CD14-positive monocyte (primary cell): ENCODE data around the gene MRPL9. TPM values are rescaled to one million over a fixed set of nuclear protein-coding genes. Genes with fewer than 3 reads are reported as not detected.

Source experiments
- DNase-seq, 3 donors: peaks; one replicate each; pipeline ENCODE4 v3.0.0-alpha.2; 2011 to 2022
- H2AFZ ChIP-seq: 2 replicates; pipeline ENCODE4 v1.6.0; 2012; ENCODE audit warnings: mild to moderate bottlenecking, low read depth, low read length, inconsistent platforms; ENCODE audit not compliant: insufficient read depth, poor library complexity, severe bottlenecking
- H3K27ac ChIP-seq, 2 donors: 1 replicate in 1 of 2; 2 replicates in 1 of 2; pipeline ENCODE4 v1.5.1; 2012 to 2013; ENCODE audit warnings: low read length in 2 of 2, control low read depth in 1 of 2, inconsistent platforms in 1 of 2, low read depth in 1 of 2, mild to moderate bottlenecking in 1 of 2
- H3K27me3 ChIP-seq, 2 donors: one replicate each; pipeline versions ENCODE4 v1.6.0 to v1.6.1; 2011 to 2013; ENCODE audit warnings: low read length in 2 of 2; ENCODE audit not compliant: control insufficient read depth in 2 of 2, insufficient read depth in 2 of 2
- H3K36me3 ChIP-seq, 2 donors: replicated peaks in 1 of 2; 1 replicate in 1 of 2; 2 replicates in 1 of 2; pipeline versions ENCODE4 v1.5.1 to v1.6.1; 2012 to 2013; ENCODE audit warnings: low read length in 2 of 2, control low read depth in 1 of 2, inconsistent platforms in 1 of 2, mild to moderate bottlenecking in 1 of 2; ENCODE audit not compliant: insufficient read depth in 2 of 2, control insufficient read depth in 1 of 2
- H3K4me1 ChIP-seq, 2 donors: 1 replicate in 1 of 2; 2 replicates in 1 of 2; pipeline versions ENCODE4 v1.5.1 to v1.6.1; 2012 to 2013; ENCODE audit warnings: low read length in 2 of 2, control low read depth in 1 of 2, inconsistent platforms in 1 of 2, mild to moderate bottlenecking in 1 of 2, moderate library complexity in 1 of 2; ENCODE audit not compliant: insufficient read depth in 2 of 2, control insufficient read depth in 1 of 2
- H3K4me2 ChIP-seq: replicated peaks from 2 replicates; pipeline ENCODE3; 2012; ENCODE audit warnings: low read length, moderate library complexity, mild to moderate bottlenecking; ENCODE audit not compliant: poor library complexity, severe bottlenecking; ENCODE audit errors: extremely low read depth
- H3K4me3 ChIP-seq, 3 experiments: fragments of 200-600 bp in 1 of 3; sonication (generic) in 1 of 3; replicated peaks in 1 of 3; 1 replicate in 2 of 3; 2 replicates in 1 of 3; pipeline ENCODE4 v1.5.1; 2011 to 2013; ENCODE audit warnings: low read length in 3 of 3, mild to moderate bottlenecking in 3 of 3, control low read depth in 2 of 3, low read depth in 2 of 3, inconsistent platforms in 1 of 3, moderate library complexity in 1 of 3
- H3K79me2 ChIP-seq: 2 replicates; pipeline ENCODE4 v1.6.0; 2012; ENCODE audit warnings: mild to moderate bottlenecking, control low read depth, inconsistent platforms, low read length, moderate library complexity; ENCODE audit not compliant: insufficient read depth
- H3K9ac ChIP-seq: 2 replicates; pipeline ENCODE4 v1.6.0; 2017; ENCODE audit warnings: low read length, mild to moderate bottlenecking; ENCODE audit not compliant: insufficient read depth, poor library complexity, severe bottlenecking
- H3K9me3 ChIP-seq, 2 donors: replicated peaks in 1 of 2; 1 replicate in 1 of 2; 2 replicates in 1 of 2; pipeline versions ENCODE4 v1.5.1 to v1.6.1; 2012 to 2013; ENCODE audit warnings: low read length in 2 of 2, control low read depth in 1 of 2; ENCODE audit not compliant: control insufficient read depth in 1 of 2, insufficient read depth in 1 of 2
- H4K20me1 ChIP-seq: 2 replicates; pipeline ENCODE4 v1.6.0; 2012; ENCODE audit warnings: mild to moderate bottlenecking, low read length, control low read depth, moderate library complexity; ENCODE audit not compliant: insufficient read depth
- H3K27ac Mint-ChIP-seq, 7 donors: one replicate each; pipeline ENCODE4 v1.8.0; 2020; ENCODE audit warnings: mild to moderate bottlenecking in 7 of 7, mixed read lengths in 7 of 7, moderate library complexity in 6 of 7, inconsistent platforms in 2 of 7
- H3K27me3 Mint-ChIP-seq, 3 donors: one replicate each; pipeline ENCODE4 v1.8.0; 2021 to 2022; ENCODE audit warnings: low read depth in 3 of 3, mild to moderate bottlenecking in 3 of 3, mixed read lengths in 3 of 3, moderate library complexity in 3 of 3, inconsistent platforms in 1 of 3
- H3K36me3 Mint-ChIP-seq, 2 donors: one replicate each; pipeline ENCODE4 v1.8.0; 2020; ENCODE audit warnings: mixed read lengths in 2 of 2, inconsistent platforms in 1 of 2, mild to moderate bottlenecking in 1 of 2
- H3K4me1 Mint-ChIP-seq: one replicate; pipeline ENCODE4 v1.8.0; 2020; ENCODE audit warnings: mild to moderate bottlenecking, mixed read lengths
- H3K4me3 Mint-ChIP-seq, 2 donors: one replicate each; pipeline ENCODE4 v1.8.0; 2020; ENCODE audit warnings: mild to moderate bottlenecking in 2 of 2, mixed read lengths in 2 of 2, moderate library complexity in 1 of 2
- H3K9me3 Mint-ChIP-seq, 7 donors: one replicate each; pipeline ENCODE4 v1.8.0; 2020 to 2022; ENCODE audit warnings: mixed read lengths in 7 of 7, mild to moderate bottlenecking in 6 of 7, moderate library complexity in 6 of 7, inconsistent platforms in 2 of 7
- CTCF ChIP-seq: fragments of 200-600 bp; IDR thresholded peaks from one replicate; pipeline ENCODE4 v1.8.0; 2022; ENCODE audit warnings: antibody characterized with exemption, mild to moderate bottlenecking
- WGBS: methylation state at CpG from one replicate; pipeline ENCODE4 v1.1.5; 2013; ENCODE audit warnings: missing lambda C conversion rate; ENCODE audit not compliant: insufficient coverage; 5-methylcytosine and 5-hydroxymethylcytosine counted together
- intact Hi-C, 2 donors: fragments of 100-400 bp; cut with micrococcal nuclease; formaldehyde crosslinking; loops; one replicate each; pipeline versions ENCODE4 v1.15.0 to v1.15.1; 2023
- polyA plus RNA-seq, 3 donors: library from polyadenylated mRNA; depleted of rRNA in 1 of 3; unstranded in 2 of 3; stranded (reverse) in 1 of 3; fragments of 300-500 nt in 2 of 3; fragments of >200 nt in 1 of 3; fragmentation: Illumina TruSeq in 2 of 3; gene quantifications; 1 replicate in 2 of 3; 2 replicates in 1 of 3; pipeline ENCODE4 v1.2.3, GENCODE V29; 2012 to 2021

The MRPL9 gene
- polyA plus RNA-seq, 3 donors = 25.6 to 56.6 (median 56.4) TPM

GRCh38 chr1:151741516-151741915 lies 21.8 kb downstream of the MRPL9 start:
- Histone ChIP-seq H3K27ac (no peak overlapping the region), H2AFZ (no peak overlapping the region), H3K4me3 (no peak overlapping the region), H3K79me2 (no peaks in the 10 kb centered on the region), H3K27me3 (peaks cover 10 to 26% of the 10 kb centered on the region in 2 donors), H3K9me3 (peaks cover 9 to 15% of the 10 kb centered on the region in 2 donors), H3K9ac (no peak overlapping the region), H3K4me1 (no peaks in the 10 kb centered on the region), H3K4me2 (no peak overlapping the region), H4K20me1 (no peaks in the 10 kb centered on the region), H3K36me3 (no peaks in the 10 kb centered on the region)
- Mint-ChIP-seq H3K27ac (no peak overlapping the region), H3K4me1 (no peaks in the 10 kb centered on the region), H3K9me3 (peaks cover 8 to 25% (median 24%) of the 10 kb centered on the region in 7 donors), H3K27me3 (peaks cover 27 to 32% (median 30%) of the 10 kb centered on the region in 3 donors), H3K36me3 (peaks cover 0 to 5% of the 10 kb centered on the region in 2 donors), H3K4me3 (no peak overlapping the region)
- 83% methylated on average over 3 of the region's 4 CpGs for WGBS
- no peak for DNase-seq
- intact Hi-C loops = no loop called here
- no peak for TF ChIP-seq CTCF

DNA sequence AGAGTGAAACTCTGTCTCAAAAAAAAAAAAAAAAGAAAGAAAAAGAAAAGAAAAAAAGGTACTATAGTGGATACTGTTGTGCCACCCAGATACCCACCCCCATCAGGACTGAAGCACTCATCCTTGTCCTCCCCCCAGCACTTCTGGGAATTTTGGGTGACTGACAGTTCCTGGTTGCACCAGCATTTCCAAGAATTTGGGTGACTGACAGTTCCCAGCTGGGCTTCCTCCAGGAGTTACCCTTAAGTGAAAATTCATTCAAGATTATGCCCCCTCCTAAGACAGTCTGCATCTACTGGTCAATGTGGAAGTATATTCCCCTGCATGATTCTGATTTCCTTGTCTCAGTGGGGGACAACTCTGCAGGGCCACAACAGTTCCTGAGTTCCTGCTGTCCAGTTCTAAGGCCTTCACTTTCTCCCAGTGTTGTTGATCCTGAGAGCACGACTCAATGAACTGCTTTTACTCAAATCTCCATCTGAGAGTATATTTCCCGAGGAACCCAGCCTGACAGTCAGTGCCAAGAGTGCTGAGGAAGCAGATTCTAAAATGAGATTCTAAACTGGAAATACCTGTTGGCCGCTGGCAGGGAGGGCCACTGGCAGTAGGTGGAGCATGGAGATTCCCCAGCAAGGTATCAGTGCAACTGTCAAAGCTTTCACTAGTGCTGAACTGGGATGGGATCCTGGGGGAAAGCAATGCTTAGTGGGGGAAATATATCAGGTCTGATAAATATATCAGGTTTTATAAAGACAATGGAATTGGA lies 23.5 kb downstream of the MRPL9 start:
- peaks cover 0 to 5% of the 10 kb centered on the region in 2 donors for H3K36me3 Mint-ChIP-seq
- Histone ChIP-seq H3K36me3 (no peaks in the 10 kb centered on the region), H3K79me2 (no peaks in the 10 kb centered on the region), H3K4me1 (no peaks in the 10 kb centered on the region), H3K4me2 (no peak overlapping the region), H3K27ac (no peak overlapping the region), H3K9me3 (peaks cover 9 to 15% of the 10 kb centered on the region in 2 donors), H3K27me3 (peaks cover 4 to 10% of the 10 kb centered on the region in 2 donors), H4K20me1 (no peaks in the 10 kb centered on the region), H3K9ac (no peak overlapping the region), H2AFZ (no peak overlapping the region), H3K4me3 (no peak overlapping the region)
- intact Hi-C loops = loop anchor here in 1 of 2 donors (5.0 kb wide), 1 partner anchor 292 kb away; no protein-coding TSS in a partner anchor
- H3K9me3 Mint-ChIP-seq = peaks cover 8 to 27% (median 25%) of the 10 kb centered on the region in 7 donors
- 68% methylated on average over 3 of the region's 3 CpGs for WGBS
- H3K4me3 Mint-ChIP-seq = no peak overlapping the region
- no peak overlapping the region for H3K27ac Mint-ChIP-seq
- H3K4me1 Mint-ChIP-seq = peaks cover 5% of the 10 kb centered on the region
- H3K27me3 Mint-ChIP-seq = peaks cover 15 to 22% (median 16%) of the 10 kb centered on the region in 3 donors
- no peak for TF ChIP-seq CTCF
- DNase-seq = no peak
